HG03571 (cell line): ENCODE results near the gene CCAR1.
"Not testable (repeated sequence)": the region's sequence is repeated elsewhere in the genome, so short reads cannot be mapped to it uniquely, and the experiment has no call there.

Experiments used
- ATAC-seq: cut with Tn5 transposase; IDR thresholded peaks from one replicate; pipeline ENCODE4 v1.9.1; 2021; ENCODE audit not compliant: unreplicated experiment

The CCAR1 gene

GRCh38 chr10:68756246-68756645, 35.2 kb downstream of the CCAR1 start:
- no peak for ATAC-seq

- ATAC-seq: no peak
Measured at GRCh38 chr10:68756766-68757165, 35.7 kb downstream of the CCAR1 start.

GRCh38 chr10:68759223-68759863, 38.3 kb downstream of the CCAR1 start:
- no peak for ATAC-seq

DNA sequence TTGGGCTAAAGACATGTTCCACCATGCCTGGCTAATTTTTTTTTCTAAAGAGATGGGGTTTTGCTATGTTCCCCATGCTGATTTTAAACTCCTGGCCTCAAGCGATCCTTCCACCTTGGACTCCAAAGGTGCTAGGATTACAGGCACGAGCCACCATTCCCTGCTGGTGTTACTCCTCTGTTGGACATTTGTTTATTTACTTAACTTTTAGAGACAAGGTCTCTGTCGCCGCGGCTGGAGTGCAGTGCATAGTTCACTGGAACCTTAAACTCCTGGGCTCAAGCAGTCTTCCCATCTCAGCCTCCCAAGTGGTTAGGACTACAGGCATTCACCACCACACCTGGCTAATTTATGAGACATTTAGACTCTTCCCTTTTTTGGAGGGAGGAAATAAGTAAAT, 38.9 kb downstream of the CCAR1 start:
- no peak for ATAC-seq

- ATAC-seq: not testable (repeated sequence)
Measured at GRCh38 chr10:68767407-68767806, 46.4 kb downstream of the CCAR1 start.

- ATAC-seq: no peak
Measured at GRCh38 chr10:68781613-68782574, 60.9 kb downstream of the CCAR1 start.

- no peak for ATAC-seq
Measured at GRCh38 chr10:68784476-68784875, 63.4 kb downstream of the CCAR1 start.

- no peak for ATAC-seq
Measured at GRCh38 chr10:68787813-68788212, 66.8 kb downstream of the CCAR1 start.

- no peak for ATAC-seq
Measured at GRCh38 chr10:68790476-68790875, 69.4 kb downstream of the CCAR1 start.

DNA sequence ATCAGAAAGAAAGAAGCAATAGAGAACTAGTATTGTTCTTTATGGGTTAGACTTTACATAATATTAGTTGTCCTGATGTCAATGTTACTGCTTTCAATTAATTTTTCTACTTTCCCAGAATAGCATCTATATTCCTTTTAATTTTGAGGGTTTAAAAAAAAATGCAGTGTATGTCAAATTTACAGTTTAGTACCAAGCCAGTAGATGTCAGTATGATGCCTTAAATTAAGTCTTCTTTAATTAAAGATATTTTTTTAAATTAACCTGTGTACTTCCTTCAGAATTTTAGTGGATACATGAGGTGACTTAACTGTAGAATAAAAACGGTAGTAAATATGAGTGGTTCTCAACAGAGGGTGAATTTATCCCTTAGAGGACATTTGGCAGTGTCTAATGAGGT, 71.1 kb downstream of the CCAR1 start:
- ATAC-seq: no peak

DNA sequence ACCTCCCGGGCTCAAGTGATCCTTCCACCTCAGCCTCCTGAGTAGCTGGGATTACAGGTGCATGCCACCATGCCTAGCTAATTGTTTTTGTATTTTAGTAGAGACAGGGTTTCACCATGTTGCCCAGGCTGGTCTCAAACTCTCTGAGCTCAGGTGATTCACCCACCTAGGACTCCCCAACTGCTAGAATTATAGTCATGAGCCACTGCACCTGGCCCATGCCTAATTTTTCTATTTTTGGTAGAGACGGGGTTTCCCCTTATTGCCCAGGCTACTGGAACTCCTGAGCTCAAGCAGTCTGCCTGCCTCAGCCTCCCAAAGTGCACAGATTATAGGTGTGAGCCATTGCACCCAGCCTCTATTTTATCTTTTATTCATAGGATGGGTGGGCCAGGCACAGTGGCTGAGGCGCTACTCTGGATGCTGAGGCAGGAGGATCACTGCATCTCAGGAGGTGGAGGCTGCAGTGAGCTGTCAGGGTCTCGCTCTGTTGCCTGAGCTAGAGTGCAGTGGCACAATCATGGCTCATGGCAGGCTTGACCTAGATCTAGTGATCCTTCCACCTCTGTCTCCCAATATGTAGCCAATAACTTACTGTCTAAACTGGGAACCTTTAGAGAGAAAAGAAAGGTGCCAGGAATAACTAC, 75.0 kb downstream of the CCAR1 start:
- ATAC-seq: no peak

DNA sequence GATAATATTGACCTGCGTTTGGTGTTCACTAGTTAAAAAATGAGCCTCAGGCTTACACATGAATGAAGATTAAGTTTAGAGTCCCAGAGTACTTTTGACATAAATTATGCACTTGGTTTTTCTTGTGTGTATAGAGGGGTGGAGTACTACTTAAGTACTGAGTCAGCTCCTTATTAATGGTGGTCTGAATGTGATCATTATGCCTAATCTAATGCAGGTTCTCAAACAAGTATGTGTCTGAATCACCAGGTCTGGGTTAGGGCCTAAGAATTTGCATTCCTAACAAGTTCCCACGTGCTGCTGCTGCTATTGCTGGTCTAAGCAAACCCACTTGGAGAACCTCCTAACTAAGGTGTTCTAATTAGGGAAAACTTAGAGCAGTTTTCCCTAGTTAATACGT, 75.6 kb downstream of the CCAR1 start:
- ATAC-seq: no peak

- ATAC-seq: no peak
Measured at GRCh38 chr10:68800211-68800610, 79.2 kb downstream of the CCAR1 start.

DNA sequence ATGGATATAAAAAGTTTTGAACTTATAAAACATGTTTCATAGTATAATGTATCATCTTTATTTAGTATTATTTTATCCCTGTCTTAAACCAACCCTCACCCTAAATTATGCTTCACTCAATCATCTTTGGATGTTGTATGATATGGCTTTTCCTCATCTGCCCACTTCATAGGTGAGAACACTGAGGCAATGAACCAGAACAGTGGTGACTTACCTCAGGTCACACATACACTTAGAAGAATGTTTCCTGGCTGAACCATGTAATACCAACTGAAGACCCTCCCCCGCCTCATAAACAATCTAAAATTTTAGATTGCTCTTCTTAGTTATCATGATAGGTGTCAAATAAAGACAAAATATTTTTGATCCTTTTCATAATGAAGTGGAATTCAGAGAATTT, 83.7 kb downstream of the CCAR1 start:
- no peak for ATAC-seq

DNA sequence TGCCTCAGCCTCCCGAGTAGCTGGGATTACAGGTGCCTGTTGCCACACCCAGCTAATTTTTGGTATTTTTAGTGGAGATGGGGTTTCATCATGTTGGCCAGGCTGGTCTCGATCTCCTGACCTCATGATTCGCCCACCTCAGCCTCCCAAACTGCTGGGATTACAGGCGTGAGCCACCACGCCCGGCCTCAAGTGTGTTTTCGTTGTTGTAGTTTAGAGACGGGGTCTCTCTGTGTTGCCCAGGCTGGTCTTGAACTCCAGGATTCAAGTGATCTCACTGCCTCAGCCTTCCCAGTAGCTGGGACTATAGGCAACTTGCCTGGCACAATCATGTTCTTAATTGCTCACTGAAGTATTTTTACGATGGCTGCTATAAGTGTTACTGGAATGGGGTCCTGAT, 89.8 kb downstream of the CCAR1 start:
- not testable (repeated sequence) for ATAC-seq

- no peak for ATAC-seq
Measured at GRCh38 chr10:68811314-68812009, 90.4 kb downstream of the CCAR1 start.

GRCh38 chr10:68812420-68812819, 91.4 kb downstream of the CCAR1 start:
- no peak for ATAC-seq

DNA sequence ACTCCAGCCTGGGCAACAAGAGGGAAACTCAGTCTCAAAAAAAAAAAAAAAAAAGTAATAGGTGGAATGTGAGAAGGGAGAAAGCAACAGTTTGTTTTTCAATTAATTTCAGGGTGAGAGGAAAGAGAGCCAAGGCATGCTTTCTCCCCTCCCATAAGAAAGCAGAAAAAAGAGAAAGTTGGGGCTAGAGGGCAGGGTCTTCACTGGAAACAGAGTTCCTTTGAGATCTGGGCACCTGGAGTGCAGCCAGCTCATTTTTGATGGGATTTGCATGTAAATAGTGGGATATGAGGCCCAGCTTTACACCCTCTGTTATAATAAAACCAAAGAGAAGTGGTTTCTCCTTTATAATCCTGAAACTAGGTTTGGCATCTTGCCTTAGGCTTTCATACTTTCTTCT, 92.5 kb downstream of the CCAR1 start:
- ATAC-seq: no peak

GRCh38 chr10:68816796-68817412, 95.9 kb downstream of the CCAR1 start:
- no peak for ATAC-seq

GRCh38 chr10:68820359-68820758, 99.3 kb downstream of the CCAR1 start:
- not testable (repeated sequence) for ATAC-seq

GRCh38 chr10:68822626-68823025, 101.6 kb downstream of the CCAR1 start:
- not testable (repeated sequence) for ATAC-seq
